Tibial nerve (tissue), 4 donors: ENCODE results near the gene EFHB.

Experiments used
- CTCF ChIP-seq, 5 experiments: fragments of 200-600 bp in 3 of 5; fragments of 450-650 bp in 2 of 5; sonication (generic) in 3 of 5; IDR thresholded peaks; one replicate each; pipeline ENCODE4 v1.5.1; 2016 to 2019; ENCODE audit warnings: antibody characterized with exemption in 5 of 5, mild to moderate bottlenecking in 3 of 5, moderate library complexity in 2 of 5
- EP300 ChIP-seq, 2 donors: sonication (generic); formaldehyde crosslinking; IDR thresholded peaks; one replicate each; pipeline ENCODE4 v1.6.1; 2017; ENCODE audit warnings: antibody characterized with exemption in 2 of 2, mild to moderate bottlenecking in 1 of 2
- POLR2A ChIP-seq, 2 donors: fragments of 450-650 bp; IDR thresholded peaks; one replicate each; pipeline ENCODE4 v1.6.1; 2017; ENCODE audit warnings: antibody characterized with exemption in 2 of 2, mild to moderate bottlenecking in 2 of 2, moderate library complexity in 2 of 2

GRCh38 chr3:19920401-19921080, 13.5 kb downstream of the EFHB start:
- TF ChIP-seq EP300 (IDR thresholded peaks at IDR 0.05) (no peak), CTCF (IDR thresholded peaks at IDR 0.05) (no peak), POLR2A (IDR thresholded peaks at IDR 0.05) (no peak)
